ENCODE data around the gene KCNJ3.

The KCNJ3 gene

DNA sequence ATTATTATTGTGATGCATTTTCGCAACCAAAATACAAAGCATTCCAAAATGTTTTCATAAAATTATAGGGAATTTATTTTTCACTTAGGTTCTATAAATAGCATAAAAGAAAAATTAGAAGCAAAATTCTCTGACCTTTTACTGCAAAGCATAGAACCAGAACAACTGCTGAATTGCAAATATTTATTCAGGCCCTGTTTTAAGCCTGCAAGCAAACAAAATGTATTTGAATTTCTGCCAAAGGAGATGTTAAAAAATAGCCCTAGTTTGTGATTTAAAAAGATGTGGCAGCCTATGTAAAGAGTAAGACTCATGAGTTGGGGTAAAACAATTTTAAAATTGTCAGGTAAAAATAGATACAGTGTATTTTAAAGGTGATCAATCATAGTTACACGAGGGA, 138.1 kb downstream of the KCNJ3 start:
- Histone ChIP-seq H3K4me3 (ENCODE audit: low read depth, low read length) (no peak overlapping the region), H3K9me3 (ENCODE audit: control insufficient read depth, insufficient read depth, low read depth, low read length) (no peaks in the 10 kb centered on the region), H3K4me1 (ENCODE audit: control insufficient read depth, insufficient read depth, low read length) (no peaks in the 10 kb centered on the region), H3K27ac (ENCODE audit: extremely low read depth, low read depth, low read length) (no peak overlapping the region), H3K36me3 (ENCODE audit: control insufficient read depth in 2 of 2, insufficient read depth in 1 of 2, low read length in 2 of 2) (no peaks in the 10 kb centered on the region)
- TF ChIP-seq, protein P1, sequence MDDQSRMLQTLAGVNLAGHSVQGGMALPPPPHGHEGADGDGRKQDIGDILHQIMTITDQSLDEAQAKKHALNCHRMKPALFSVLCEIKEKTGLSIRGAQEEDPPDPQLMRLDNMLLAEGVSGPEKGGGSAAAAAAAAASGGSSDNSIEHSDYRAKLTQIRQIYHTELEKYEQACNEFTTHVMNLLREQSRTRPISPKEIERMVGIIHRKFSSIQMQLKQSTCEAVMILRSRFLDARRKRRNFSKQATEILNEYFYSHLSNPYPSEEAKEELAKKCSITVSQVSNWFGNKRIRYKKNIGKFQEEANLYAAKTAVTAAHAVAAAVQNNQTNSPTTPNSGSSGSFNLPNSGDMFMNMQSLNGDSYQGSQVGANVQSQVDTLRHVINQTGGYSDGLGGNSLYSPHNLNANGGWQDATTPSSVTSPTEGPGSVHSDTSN (CRISPR knock-in tag; IDR thresholded peaks at IDR 0.05), result no peak
- TF ChIP-seq ZNF670 (tag by site-specific recombination; IDR thresholded peaks at IDR 0.05; ENCODE audit: low read depth), result no peak
- TF ChIP-seq ZNF24 (tag by site-specific recombination; IDR thresholded peaks at IDR 0.05), result no peak
- TF ChIP-seq, protein P2, sequence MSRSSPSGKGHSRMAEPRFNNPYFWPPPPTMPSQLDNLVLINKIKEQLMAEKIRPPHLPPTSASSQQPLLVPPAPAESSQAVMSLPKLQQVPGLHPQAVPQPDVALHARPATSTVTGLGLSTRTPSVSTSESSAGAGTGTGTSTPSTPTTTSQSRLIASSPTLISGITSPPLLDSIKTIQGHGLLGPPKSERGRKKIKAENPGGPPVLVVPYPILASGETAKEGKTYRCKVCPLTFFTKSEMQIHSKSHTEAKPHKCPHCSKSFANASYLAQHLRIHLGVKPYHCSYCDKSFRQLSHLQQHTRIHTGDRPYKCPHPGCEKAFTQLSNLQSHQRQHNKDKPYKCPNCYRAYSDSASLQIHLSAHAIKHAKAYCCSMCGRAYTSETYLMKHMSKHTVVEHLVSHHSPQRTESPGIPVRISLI (tag by site-specific recombination; IDR thresholded peaks at IDR 0.05), result no peak
- no peak for TF ChIP-seq ZNF48 (tag by site-specific recombination; IDR thresholded peaks at IDR 0.05)
- TF ChIP-seq SETDB1 (IDR thresholded peaks at IDR 0.05; ENCODE audit: insufficient read length, low read length), result no peak
- no peak for TF ChIP-seq ZNF777 (tag by site-specific recombination; IDR thresholded peaks at IDR 0.05; ENCODE audit: borderline replicate concordance)
- TF ChIP-seq, protein P3, sequence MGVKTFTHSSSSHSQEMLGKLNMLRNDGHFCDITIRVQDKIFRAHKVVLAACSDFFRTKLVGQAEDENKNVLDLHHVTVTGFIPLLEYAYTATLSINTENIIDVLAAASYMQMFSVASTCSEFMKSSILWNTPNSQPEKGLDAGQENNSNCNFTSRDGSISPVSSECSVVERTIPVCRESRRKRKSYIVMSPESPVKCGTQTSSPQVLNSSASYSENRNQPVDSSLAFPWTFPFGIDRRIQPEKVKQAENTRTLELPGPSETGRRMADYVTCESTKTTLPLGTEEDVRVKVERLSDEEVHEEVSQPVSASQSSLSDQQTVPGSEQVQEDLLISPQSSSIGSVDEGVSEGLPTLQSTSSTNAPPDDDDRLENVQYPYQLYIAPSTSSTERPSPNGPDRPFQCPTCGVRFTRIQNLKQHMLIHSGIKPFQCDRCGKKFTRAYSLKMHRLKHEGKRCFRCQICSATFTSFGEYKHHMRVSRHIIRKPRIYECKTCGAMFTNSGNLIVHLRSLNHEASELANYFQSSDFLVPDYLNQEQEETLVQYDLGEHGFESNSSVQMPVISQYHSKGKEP (tag by site-specific recombination; IDR thresholded peaks at IDR 0.05), result no peak
- TF ChIP-seq ZNF785 (tag by site-specific recombination; IDR thresholded peaks at IDR 0.05), result no peak
- TF ChIP-seq ZNF624 (tag by site-specific recombination; IDR thresholded peaks at IDR 0.05), result no peak
- TF ChIP-seq ZNF184 (tag by site-specific recombination; IDR thresholded peaks at IDR 0.05), result no peak
- no peak for TF ChIP-seq ZNF202 (tag by site-specific recombination; IDR thresholded peaks at IDR 0.05; ENCODE audit: borderline replicate concordance)
- TF ChIP-seq ZBTB48 (tag by site-specific recombination; IDR thresholded peaks at IDR 0.05), result no peak
- TF ChIP-seq KLF7 (tag by site-specific recombination; IDR thresholded peaks at IDR 0.05; ENCODE audit: borderline replicate concordance), result no peak
- TF ChIP-seq ZNF830 (tag by site-specific recombination; IDR thresholded peaks at IDR 0.05; ENCODE audit: low read depth), result no peak
- ChIA-PET POLR2A (no interaction called here), CTCF (no interaction called here)

DNA sequence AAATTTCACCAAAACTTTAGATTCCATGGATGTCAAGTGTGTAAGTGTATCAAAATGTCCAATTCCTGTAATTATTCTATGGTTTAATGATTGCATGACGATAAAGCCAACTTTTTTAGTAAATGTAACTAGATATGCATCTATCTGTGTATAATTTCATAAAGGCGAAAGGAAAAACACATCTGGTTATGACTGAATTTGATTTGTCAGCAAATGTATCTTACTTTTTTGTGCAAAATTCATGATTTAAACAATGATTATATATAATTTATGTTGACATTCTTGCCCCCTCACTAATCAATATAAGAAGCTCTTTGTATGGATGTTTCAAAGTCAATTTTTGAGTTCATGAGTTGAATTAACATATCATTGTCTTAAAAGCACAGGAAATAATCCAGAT, 138.5 kb downstream of the KCNJ3 start:
- POLR2A ChIA-PET, result no interaction called here
- CTCF ChIA-PET, result no interaction called here
- no peak for TF ChIP-seq ZNF629 (tag by site-specific recombination; IDR thresholded peaks at IDR 0.05)
- no peak for TF ChIP-seq ZFP41 (tag by site-specific recombination; IDR thresholded peaks at IDR 0.05; ENCODE audit: borderline replicate concordance)
- TF ChIP-seq, protein P4, sequence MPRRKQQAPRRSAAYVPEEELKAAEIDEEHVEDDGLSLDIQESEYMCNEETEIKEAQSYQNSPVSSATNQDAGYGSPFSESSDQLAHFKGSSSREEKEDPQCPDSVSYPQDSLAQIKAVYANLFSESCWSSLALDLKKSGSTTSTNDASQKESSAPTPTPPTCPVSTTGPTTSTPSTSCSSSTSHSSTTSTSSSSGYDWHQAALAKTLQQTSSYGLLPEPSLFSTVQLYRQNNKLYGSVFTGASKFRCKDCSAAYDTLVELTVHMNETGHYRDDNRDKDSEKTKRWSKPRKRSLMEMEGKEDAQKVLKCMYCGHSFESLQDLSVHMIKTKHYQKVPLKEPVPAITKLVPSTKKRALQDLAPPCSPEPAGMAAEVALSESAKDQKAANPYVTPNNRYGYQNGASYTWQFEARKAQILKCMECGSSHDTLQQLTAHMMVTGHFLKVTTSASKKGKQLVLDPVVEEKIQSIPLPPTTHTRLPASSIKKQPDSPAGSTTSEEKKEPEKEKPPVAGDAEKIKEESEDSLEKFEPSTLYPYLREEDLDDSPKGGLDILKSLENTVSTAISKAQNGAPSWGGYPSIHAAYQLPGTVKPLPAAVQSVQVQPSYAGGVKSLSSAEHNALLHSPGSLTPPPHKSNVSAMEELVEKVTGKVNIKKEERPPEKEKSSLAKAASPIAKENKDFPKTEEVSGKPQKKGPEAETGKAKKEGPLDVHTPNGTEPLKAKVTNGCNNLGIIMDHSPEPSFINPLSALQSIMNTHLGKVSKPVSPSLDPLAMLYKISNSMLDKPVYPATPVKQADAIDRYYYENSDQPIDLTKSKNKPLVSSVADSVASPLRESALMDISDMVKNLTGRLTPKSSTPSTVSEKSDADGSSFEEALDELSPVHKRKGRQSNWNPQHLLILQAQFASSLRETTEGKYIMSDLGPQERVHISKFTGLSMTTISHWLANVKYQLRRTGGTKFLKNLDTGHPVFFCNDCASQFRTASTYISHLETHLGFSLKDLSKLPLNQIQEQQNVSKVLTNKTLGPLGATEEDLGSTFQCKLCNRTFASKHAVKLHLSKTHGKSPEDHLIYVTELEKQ (tag by site-specific recombination; IDR thresholded peaks at IDR 0.05; ENCODE audit: borderline replicate concordance), result no peak
- no peak for TF ChIP-seq ZBTB8A (tag by site-specific recombination; IDR thresholded peaks at IDR 0.05)
- no peak for TF ChIP-seq ZNF701 (tag by site-specific recombination; IDR thresholded peaks at IDR 0.05)

More for the DNA sequence above, 138.5 kb downstream of the KCNJ3 start:
- Histone ChIP-seq H3K4me1 (ENCODE audit: control insufficient read depth, insufficient read depth, low read length) (no peaks in the 10 kb centered on the region), H3K27ac (ENCODE audit: extremely low read depth, low read depth, low read length) (no peak overlapping the region), H3K36me3 (ENCODE audit: control insufficient read depth in 2 of 2, insufficient read depth in 1 of 2, low read length in 2 of 2) (no peaks in the 10 kb centered on the region), H3K4me3 (ENCODE audit: low read depth, low read length) (no peak overlapping the region), H3K9me3 (ENCODE audit: control insufficient read depth, insufficient read depth, low read depth, low read length) (no peaks in the 10 kb centered on the region)

Data from HEK293 (cell line).